A549 (cell line): ENCODE results near the gene LILRB3. TPM values are rescaled to one million over a fixed set of nuclear protein-coding genes. Genes with fewer than 3 reads are reported as not detected.

Source experiments
- ATAC-seq, 2 experiments: fragments of 200-7000 bp in 1 of 2; fragments of >200 bp in 1 of 2; cut with Nextera tagmentation in 1 of 2; cut with Tn5 transposase in 1 of 2; 3 replicates each; pipeline versions ENCODE4 v1.8.0 to v1.9.1; 2018 to 2020; ENCODE audit warnings: mild to moderate bottlenecking in 1 of 2, moderate library complexity in 1 of 2
- CTCF ChIA-PET: fragments of 300-600 bp; sonication (Branson Sonifier 250); formaldehyde crosslinking; extraction: SDS; loops from one replicate; lab custom pipeline; 2021; ENCODE audit warnings: antibody characterized with exemption, inconsistent platforms; lab: Yijun Ruan, JAX
- POLR2A ChIA-PET: fragments of 350-600 bp; formaldehyde crosslinking; extraction: SDS; loops from one replicate; lab custom pipeline; 2021; ENCODE audit warnings: antibody characterized with exemption, inconsistent platforms; lab: Yijun Ruan, JAX
- DNase-seq, 2 experiments: peaks; one replicate each; pipeline versions ENCODE4 v3.0.0 to v3.0.0-alpha.2; 2011 to 2016; ENCODE audit warnings: low read depth in 1 of 2, low spot score in 1 of 2
- FAIRE-seq: peaks from 2 replicates; lab custom pipeline; 2011; peaks lifted over from hg19 to GRCh38; lab: Jason Lieb, UNC
- H3K27ac ChIP-seq, 2 experiments: fragments of >200 bp; sonication (Bioruptor Twin); formaldehyde crosslinking; 3 replicates each; pipeline ENCODE4 v1.5.1; 2016 to 2017
- H3K4me1 ChIP-seq: fragments of >200 bp; sonication (Bioruptor Twin); formaldehyde crosslinking; 3 replicates; pipeline ENCODE4 v1.6.1; 2016
- H3K4me2 ChIP-seq: fragments of >200 bp; sonication (Bioruptor Twin); formaldehyde crosslinking; 3 replicates; pipeline ENCODE4 v1.6.1; 2016
- H3K4me3 ChIP-seq: fragments of >200 bp; sonication (Bioruptor Twin); formaldehyde crosslinking; 3 replicates; pipeline ENCODE4 v1.5.1; 2016
- H3K9me3 ChIP-seq: fragments of >200 bp; sonication (Bioruptor Twin); formaldehyde crosslinking; 3 replicates; pipeline ENCODE4 v1.6.1; 2016
- CBX2 ChIP-seq: fragments of 200-600 bp; sonication (generic); IDR thresholded peaks from 2 replicates; pipeline ENCODE4 v1.6.1; 2016; ENCODE audit warnings: low read depth, mild to moderate bottlenecking, borderline replicate concordance
- EP300 ChIP-seq, 2 experiments: fragments of >200 bp; sonication (Bioruptor Twin); formaldehyde crosslinking; IDR thresholded peaks; 2 replicates in 1 of 2; 3 replicates in 1 of 2; pipeline ENCODE4 v1.6.1; 2016 to 2017
- FOSL2 ChIP-seq, 2 experiments: fragments of 450-650 bp in 1 of 2; fragments of >200 bp in 1 of 2; sonication (Bioruptor Twin) in 1 of 2; formaldehyde crosslinking; IDR thresholded peaks; 2 replicates each; pipeline versions ENCODE4 v1.5.0 to v1.6.1; 2016 to 2020; ENCODE audit warnings: mild to moderate bottlenecking in 1 of 2, moderate library complexity in 1 of 2
- FOXS1 ChIP-seq: fragments of 250-450 bp; sonication (Bioruptor Pico); IDR thresholded peaks from 2 replicates; pipeline ENCODE4 v1.5.0; 2020; ENCODE audit warnings: mild to moderate bottlenecking, moderate library complexity
- HOXA7 ChIP-seq: fragments of 250-450 bp; sonication (Bioruptor Pico); IDR thresholded peaks from 2 replicates; pipeline ENCODE4 v1.5.0; 2020; ENCODE audit warnings: mild to moderate bottlenecking, moderate library complexity
- JUN ChIP-seq, 2 experiments: fragments of >200 bp; sonication (Bioruptor Twin); formaldehyde crosslinking; IDR thresholded peaks; 2 replicates in 1 of 2; 3 replicates in 1 of 2; pipeline ENCODE4 v1.6.1; 2016 to 2017
- JUNB ChIP-seq: fragments of >200 bp; sonication (Bioruptor Twin); formaldehyde crosslinking; IDR thresholded peaks from 2 replicates; pipeline ENCODE4 v1.6.1; 2016
- MYC ChIP-seq: IDR thresholded peaks from 2 replicates; pipeline ENCODE4 v1.6.1; 2012; ENCODE audit warnings: mild to moderate bottlenecking, inconsistent platforms, low read length, improper control_type of control experiment, borderline replicate concordance
- NR3C1 ChIP-seq: fragments of >200 bp; sonication (Bioruptor Twin); formaldehyde crosslinking; IDR thresholded peaks from 3 replicates; pipeline ENCODE4 v1.6.1; 2017
- POLR2A ChIP-seq: IDR thresholded peaks from 2 replicates; pipeline ENCODE4 v1.6.1; 2012; ENCODE audit warnings: mild to moderate bottlenecking, low read length
- POLR2AphosphoS2 ChIP-seq: conservative IDR thresholded peaks from 2 replicates; pipeline ENCODE4 v1.6.1; 2012; ENCODE audit warnings: low read length, improper control_type of control experiment, inconsistent platforms
- RAD21 ChIP-seq, 2 experiments: fragments of >200 bp in 1 of 2; sonication (Bioruptor Twin) in 1 of 2; formaldehyde crosslinking in 1 of 2; IDR thresholded peaks in 1 of 2; conservative IDR thresholded peaks in 1 of 2; 2 replicates in 1 of 2; 3 replicates in 1 of 2; pipeline ENCODE4 v1.6.1; 2012 to 2018; ENCODE audit warnings: inconsistent platforms in 1 of 2
- RARB ChIP-seq: fragments of 250-450 bp; sonication (Bioruptor Pico); IDR thresholded peaks from 2 replicates; pipeline ENCODE4 v1.8.0; 2021; ENCODE audit warnings: mild to moderate bottlenecking, moderate library complexity
- RNF2 ChIP-seq: fragments of 200-600 bp; sonication (generic); IDR thresholded peaks from 2 replicates; pipeline ENCODE4 v1.6.1; 2016; ENCODE audit warnings: low read depth, mild to moderate bottlenecking, antibody characterized with exemption, moderate library complexity, borderline replicate concordance
- TFCP2L1 ChIP-seq: fragments of 250-450 bp; sonication (Bioruptor Pico); IDR thresholded peaks from 2 replicates; pipeline ENCODE4 v1.5.0; 2021; ENCODE audit warnings: mild to moderate bottlenecking
- TP53 ChIP-seq: fragments of 250-450 bp; sonication (Bioruptor Pico); IDR thresholded peaks from 2 replicates; pipeline ENCODE4 v1.5.0; 2021; ENCODE audit warnings: mild to moderate bottlenecking, moderate library complexity
- ZFP36 ChIP-seq: fragments of 450-650 bp; IDR thresholded peaks from 2 replicates; pipeline ENCODE4 v1.6.1; 2014; ENCODE audit warnings: borderline replicate concordance; ENCODE audit not compliant: partially characterized antibody
- ZNF302 ChIP-seq: fragments of 250-450 bp; sonication (Bioruptor Pico); IDR thresholded peaks from 2 replicates; pipeline ENCODE4 v1.9.0; 2021; ENCODE audit warnings: inconsistent platforms, mild to moderate bottlenecking, moderate library complexity
- WGBS: methylation state at CpG from one replicate; pipeline ENCODE4 v1.1.6; 2017; ENCODE audit errors: missing lambda C conversion rate; 5-methylcytosine and 5-hydroxymethylcytosine counted together
- polyA plus RNA-seq, 4 experiments: library from polyadenylated mRNA; depleted of rRNA in 3 of 4; stranded (reverse); fragments of >200 nt; fragmentation: RNase III in 1 of 4; extraction: RNeasy Plus Mini Kit Qiagen cat#74134 plus additional on column Dnase treatment in 1 of 4; gene quantifications; 2 replicates in 3 of 4; 3 replicates in 1 of 4; pipeline ENCODE4 v1.2.3, GENCODE V29; 2011 to 2017
- TF ChIP-seq, protein P1 (sequence below): IDR thresholded peaks from 2 replicates; pipeline ENCODE4 v1.6.1; 2012
- TF ChIP-seq, protein P2 (sequence below): fragments of 200-600 bp; sonication (generic); IDR thresholded peaks from 2 replicates; pipeline ENCODE4 v1.6.1; 2016; ENCODE audit warnings: antibody characterized with exemption, mild to moderate bottlenecking, moderate library complexity

Gene LILRB3
- polyA plus RNA-seq, 2 of the 4 experiments (the other 2 are of a cell fraction), result not detected

DNA sequence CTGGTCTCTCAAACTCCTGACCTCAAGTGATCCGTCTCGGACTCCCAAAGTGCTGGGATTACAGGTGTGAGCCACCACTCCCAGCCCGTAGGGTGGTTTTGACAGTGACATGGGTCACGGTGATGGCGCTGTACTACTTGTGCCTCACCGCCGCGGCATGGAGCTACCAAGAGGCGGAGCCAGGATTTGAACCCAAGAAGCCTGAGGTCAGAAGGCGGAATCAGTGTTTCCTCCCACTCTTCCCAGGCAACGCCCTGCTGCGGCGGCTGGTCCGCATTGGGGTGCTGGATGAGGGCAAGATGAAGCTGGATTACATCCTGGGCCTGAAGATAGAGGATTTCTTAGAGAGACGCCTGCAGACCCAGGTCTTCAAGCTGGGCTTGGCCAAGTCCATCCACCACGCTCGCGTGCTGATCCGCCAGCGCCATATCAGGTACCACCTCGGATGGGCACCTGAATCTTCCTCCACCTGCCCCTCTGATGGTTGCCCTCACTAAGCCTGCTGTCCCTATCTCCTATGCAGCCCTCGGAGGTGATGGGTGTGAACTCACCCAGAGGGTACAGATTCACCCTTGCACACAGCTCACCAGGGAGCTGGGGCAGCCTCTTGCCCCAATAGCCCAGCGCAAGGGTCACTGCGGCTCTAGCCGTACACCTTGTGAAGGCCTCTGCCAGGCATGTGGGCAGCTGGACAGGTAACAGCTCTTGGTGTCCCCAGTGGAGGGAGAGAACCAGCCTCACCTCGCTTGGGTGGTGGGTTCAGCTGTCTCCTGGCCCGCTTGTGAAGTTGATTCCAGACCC, 16.6 kb downstream of the LILRB3 start:
- peaks cover 93% of the 10 kb centered on the region for H3K4me1 ChIP-seq
- DNase-seq, result no peak
- WGBS, result 91% methylated on average over 27 of the region's 27 CpGs
- ChIA-PET CTCF (interaction anchor here (0.9 to 2.6 kb wide), 3 partner anchors 11 to 38 kb away, joined by 4 to 9 read pairs (median 8); no protein-coding TSS in a partner anchor), POLR2A (interaction anchor here (5.0 kb wide), 1 partner anchor 16 kb away, joined by 55 read pairs; the partner anchor contains the start of genes MBOAT7 and TSEN34)
- H3K27ac ChIP-seq, result no peak overlapping the region
- peak overlapping the region; percentile 93 for H3K4me2 ChIP-seq
- H3K9me3 ChIP-seq, result no peaks in the 10 kb centered on the region
- no peak overlapping the region for H3K4me3 ChIP-seq
- TF ChIP-seq JUN (IDR thresholded peaks at IDR 0.05), result peak in 1 of 2 experiments; percentile 28; a peak in 2 of 5 replicates
- TF ChIP-seq MYC, result no peak
- FAIRE-seq, result no peak
- no peak for ATAC-seq

DNA sequence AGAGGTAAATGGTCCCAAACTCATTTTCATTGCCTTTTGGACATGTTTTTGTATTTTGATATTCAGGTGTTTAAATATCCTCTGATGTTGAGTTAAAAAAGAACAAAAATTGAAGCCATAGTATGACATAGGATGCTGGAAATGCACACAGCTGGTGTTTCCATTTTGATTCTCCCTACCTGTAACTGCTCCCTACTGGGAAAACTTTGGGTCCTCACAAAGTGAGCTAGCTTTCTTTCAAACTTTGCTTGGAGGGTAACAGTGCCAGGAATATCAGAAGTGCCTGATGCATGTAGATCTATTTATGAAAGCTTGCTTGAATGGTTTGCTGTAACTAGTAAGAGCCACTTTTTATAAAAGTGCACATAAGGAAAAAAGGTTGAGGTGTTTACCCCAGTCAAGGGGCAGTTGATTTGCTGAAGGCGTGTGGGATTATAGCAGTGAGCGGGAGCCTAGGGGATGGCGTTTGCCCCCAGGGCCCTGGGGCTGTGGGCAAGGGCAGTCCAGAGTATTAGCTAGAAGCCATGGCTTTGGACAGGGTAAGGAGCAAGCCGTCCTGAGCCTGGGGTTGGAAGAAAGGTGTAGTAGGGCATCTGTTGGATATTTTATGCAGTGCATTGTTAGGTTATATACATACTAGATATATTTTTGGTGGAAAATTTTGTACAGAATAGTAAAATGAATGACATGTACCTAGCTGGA, 17.9 kb downstream of the LILRB3 start:
- POLR2A ChIA-PET, result interaction anchor here (0.6 to 5.0 kb wide), 2 partner anchors 14 to 135 kb away, joined by 4 to 55 read pairs; partner anchors contain the start of genes MBOAT7 and TSEN34

More for the DNA sequence above, 17.9 kb downstream of the LILRB3 start:
- Histone ChIP-seq H3K27ac (no peak overlapping the region), H3K4me2 (peak overlapping the region; percentile 93), H3K9me3 (no peaks in the 10 kb centered on the region), H3K4me3 (no peak overlapping the region), H3K4me1 (peaks cover 81% of the 10 kb centered on the region)
- DNase-seq (no peak), ATAC-seq (no peak), FAIRE-seq (no peak)
- 85% methylated on average over 4 of the region's 4 CpGs for WGBS
- CTCF ChIA-PET, result interaction anchor here (0.6 to 2.6 kb wide), 4 partner anchors 12 to 36 kb away, joined by 3 to 9 read pairs (median 3); partner anchors contain the start of gene MBOAT7
- TF ChIP-seq ZNF302 (CRISPR knock-in tag) (no peak), EP300 (IDR thresholded peaks at IDR 0.05) (no peak), POLR2AphosphoS2 (peak; percentile 66; the same call in 1 of the 2 replicates), TP53 (CRISPR knock-in tag) (no peak), JUNB (no peak), POLR2A (no peak), CBX2 (no peak), MYC (no peak), JUN (IDR thresholded peaks at IDR 0.05) (peak in 1 of 2 experiments; percentile 21; a peak in 1 of 5 replicates), HOXA7 (CRISPR knock-in tag) (peak; percentile 45; the same call in 1 of the 2 replicates), FOXS1 (CRISPR knock-in tag) (no peak), ZFP36 (no peak), FOSL2 (IDR thresholded peaks at IDR 0.05) (no peak), FOSL2 (CRISPR knock-in tag; IDR thresholded peaks at IDR 0.05) (no peak), RARB (CRISPR knock-in tag) (no peak), RAD21 (conservative IDR thresholded peaks at IDR 0.05 in 1 of 2, IDR thresholded peaks at IDR 0.05 in 1 of 2) (no peak), NR3C1 (no peak), RNF2 (no peak), TFCP2L1 (0 out of 2 replicates have a peak, but pooled peaks have one; percentile 31)
- TF ChIP-seq, protein P1, sequence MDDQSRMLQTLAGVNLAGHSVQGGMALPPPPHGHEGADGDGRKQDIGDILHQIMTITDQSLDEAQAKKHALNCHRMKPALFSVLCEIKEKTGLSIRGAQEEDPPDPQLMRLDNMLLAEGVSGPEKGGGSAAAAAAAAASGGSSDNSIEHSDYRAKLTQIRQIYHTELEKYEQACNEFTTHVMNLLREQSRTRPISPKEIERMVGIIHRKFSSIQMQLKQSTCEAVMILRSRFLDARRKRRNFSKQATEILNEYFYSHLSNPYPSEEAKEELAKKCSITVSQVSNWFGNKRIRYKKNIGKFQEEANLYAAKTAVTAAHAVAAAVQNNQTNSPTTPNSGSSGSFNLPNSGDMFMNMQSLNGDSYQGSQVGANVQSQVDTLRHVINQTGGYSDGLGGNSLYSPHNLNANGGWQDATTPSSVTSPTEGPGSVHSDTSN, result no peak
- TF ChIP-seq, protein P2, sequence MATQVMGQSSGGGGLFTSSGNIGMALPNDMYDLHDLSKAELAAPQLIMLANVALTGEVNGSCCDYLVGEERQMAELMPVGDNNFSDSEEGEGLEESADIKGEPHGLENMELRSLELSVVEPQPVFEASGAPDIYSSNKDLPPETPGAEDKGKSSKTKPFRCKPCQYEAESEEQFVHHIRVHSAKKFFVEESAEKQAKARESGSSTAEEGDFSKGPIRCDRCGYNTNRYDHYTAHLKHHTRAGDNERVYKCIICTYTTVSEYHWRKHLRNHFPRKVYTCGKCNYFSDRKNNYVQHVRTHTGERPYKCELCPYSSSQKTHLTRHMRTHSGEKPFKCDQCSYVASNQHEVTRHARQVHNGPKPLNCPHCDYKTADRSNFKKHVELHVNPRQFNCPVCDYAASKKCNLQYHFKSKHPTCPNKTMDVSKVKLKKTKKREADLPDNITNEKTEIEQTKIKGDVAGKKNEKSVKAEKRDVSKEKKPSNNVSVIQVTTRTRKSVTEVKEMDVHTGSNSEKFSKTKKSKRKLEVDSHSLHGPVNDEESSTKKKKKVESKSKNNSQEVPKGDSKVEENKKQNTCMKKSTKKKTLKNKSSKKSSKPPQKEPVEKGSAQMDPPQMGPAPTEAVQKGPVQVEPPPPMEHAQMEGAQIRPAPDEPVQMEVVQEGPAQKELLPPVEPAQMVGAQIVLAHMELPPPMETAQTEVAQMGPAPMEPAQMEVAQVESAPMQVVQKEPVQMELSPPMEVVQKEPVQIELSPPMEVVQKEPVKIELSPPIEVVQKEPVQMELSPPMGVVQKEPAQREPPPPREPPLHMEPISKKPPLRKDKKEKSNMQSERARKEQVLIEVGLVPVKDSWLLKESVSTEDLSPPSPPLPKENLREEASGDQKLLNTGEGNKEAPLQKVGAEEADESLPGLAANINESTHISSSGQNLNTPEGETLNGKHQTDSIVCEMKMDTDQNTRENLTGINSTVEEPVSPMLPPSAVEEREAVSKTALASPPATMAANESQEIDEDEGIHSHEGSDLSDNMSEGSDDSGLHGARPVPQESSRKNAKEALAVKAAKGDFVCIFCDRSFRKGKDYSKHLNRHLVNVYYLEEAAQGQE, result no peak
